Loucy (cell line): ENCODE data around the gene QPRT.

Experiments
- EZH2phosphoT487 ChIP-seq: fragments of 200-600 bp; IDR thresholded peaks from 2 replicates; pipeline ENCODE4 v1.6.1; 2018; ENCODE audit warnings: antibody characterized with exemption, mild to moderate bottlenecking, moderate library complexity, borderline replicate concordance
- TF ChIP-seq, protein P1 (sequence below): fragments of 200-600 bp; sonication (generic); conservative IDR thresholded peaks from 2 replicates; pipeline ENCODE4 v1.5.1; 2014; ENCODE audit warnings: mild to moderate bottlenecking, antibody characterized with exemption, low read length

DNA sequence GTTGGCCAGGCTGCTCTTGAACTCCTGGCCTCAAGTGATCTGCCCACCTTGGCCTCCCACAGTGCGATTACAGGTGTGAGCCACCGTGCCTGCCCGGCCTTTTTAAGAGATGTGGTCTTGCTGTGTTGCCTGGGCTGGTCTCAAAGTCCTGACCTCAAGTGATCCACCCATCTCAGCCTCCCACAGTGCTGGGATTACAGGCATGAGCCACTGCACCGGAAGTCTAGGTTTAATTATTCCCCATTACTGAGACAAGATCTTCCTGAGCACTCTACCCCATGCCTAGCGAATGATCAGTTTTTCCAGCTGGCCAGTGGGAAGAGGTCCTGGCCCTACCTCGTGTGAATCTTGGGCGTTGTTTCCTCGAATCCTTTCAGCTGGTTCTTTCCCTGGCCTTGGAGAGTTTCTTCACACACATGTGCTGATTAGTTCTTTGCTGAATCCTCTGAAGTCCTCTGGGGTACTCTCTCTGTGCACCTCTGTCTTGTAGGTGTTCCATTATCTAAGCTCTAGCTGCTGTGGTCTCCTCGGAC, 47.9 kb downstream of the QPRT start:
- TF ChIP-seq, protein P1, sequence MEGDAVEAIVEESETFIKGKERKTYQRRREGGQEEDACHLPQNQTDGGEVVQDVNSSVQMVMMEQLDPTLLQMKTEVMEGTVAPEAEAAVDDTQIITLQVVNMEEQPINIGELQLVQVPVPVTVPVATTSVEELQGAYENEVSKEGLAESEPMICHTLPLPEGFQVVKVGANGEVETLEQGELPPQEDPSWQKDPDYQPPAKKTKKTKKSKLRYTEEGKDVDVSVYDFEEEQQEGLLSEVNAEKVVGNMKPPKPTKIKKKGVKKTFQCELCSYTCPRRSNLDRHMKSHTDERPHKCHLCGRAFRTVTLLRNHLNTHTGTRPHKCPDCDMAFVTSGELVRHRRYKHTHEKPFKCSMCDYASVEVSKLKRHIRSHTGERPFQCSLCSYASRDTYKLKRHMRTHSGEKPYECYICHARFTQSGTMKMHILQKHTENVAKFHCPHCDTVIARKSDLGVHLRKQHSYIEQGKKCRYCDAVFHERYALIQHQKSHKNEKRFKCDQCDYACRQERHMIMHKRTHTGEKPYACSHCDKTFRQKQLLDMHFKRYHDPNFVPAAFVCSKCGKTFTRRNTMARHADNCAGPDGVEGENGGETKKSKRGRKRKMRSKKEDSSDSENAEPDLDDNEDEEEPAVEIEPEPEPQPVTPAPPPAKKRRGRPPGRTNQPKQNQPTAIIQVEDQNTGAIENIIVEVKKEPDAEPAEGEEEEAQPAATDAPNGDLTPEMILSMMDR, result no peak
- no peak for TF ChIP-seq EZH2phosphoT487
